Caco-2 (cell line): ENCODE data around the gene AP2S1. TPM values are rescaled to one million over a fixed set of nuclear protein-coding genes. Genes with fewer than 3 reads are reported as not detected.

Experiments
- BruUV-seq: library from RNA; stranded (reverse); fragments of 400-500 nt; replicated peaks from 2 replicates; lab custom pipeline; 2021; lab: Mats Ljungman, UMichigan
- CTCF ChIA-PET: fragments of 300-600 bp; sonication (Branson Sonifier 250); formaldehyde crosslinking; loops from one replicate; lab custom pipeline; 2022; ENCODE audit warnings: antibody characterized with exemption; lab: Charles Lee
- POLR2A ChIA-PET: fragments of 300-600 bp; sonication (Branson Sonifier 250); formaldehyde crosslinking; loops from one replicate; lab custom pipeline; 2022; ENCODE audit warnings: antibody characterized with exemption; lab: Charles Lee
- DNase-seq, 2 experiments: peaks; one replicate each; pipeline versions ENCODE4 v3.0.0 to v3.0.0-alpha.2; 2020 to 2022
- H3K27me3 ChIP-seq: replicated peaks from 2 replicates; pipeline ENCODE4 v1.6.0; 2011; ENCODE audit warnings: low read length; ENCODE audit not compliant: control insufficient read depth, insufficient read depth
- H3K36me3 ChIP-seq: 2 replicates; pipeline ENCODE4 v1.5.1; 2011; ENCODE audit warnings: low read length; ENCODE audit not compliant: control insufficient read depth, insufficient read depth
- H3K4me1 ChIP-seq: fragments of 250-450 bp; sonication (Bioruptor Pico); 2 replicates; pipeline ENCODE4 v1.5.1; 2020; ENCODE audit warnings: mild to moderate bottlenecking
- H3K4me3 ChIP-seq: 2 replicates; pipeline ENCODE4 v1.5.1; 2011; ENCODE audit warnings: low read depth, mild to moderate bottlenecking, control low read depth, low read length
- H3K9me3 ChIP-seq: fragments of 250-450 bp; sonication (Bioruptor Pico); 2 replicates; pipeline ENCODE4 v1.5.1; 2020; ENCODE audit warnings: mild to moderate bottlenecking, moderate library complexity
- H3K27ac Mint-ChIP-seq: one replicate; pipeline ENCODE4 v1.8.0; 2022; ENCODE audit warnings: mixed read lengths; ENCODE audit not compliant: unreplicated experiment
- H3K27me3 Mint-ChIP-seq: one replicate; pipeline ENCODE4 v1.8.0; 2022; ENCODE audit warnings: mixed read lengths; ENCODE audit not compliant: insufficient read depth, unreplicated experiment
- H3K36me3 Mint-ChIP-seq: one replicate; pipeline ENCODE4 v1.8.0; 2022; ENCODE audit warnings: mild to moderate bottlenecking, mixed read lengths; ENCODE audit not compliant: insufficient read depth, unreplicated experiment
- H3K4me1 Mint-ChIP-seq: one replicate; pipeline ENCODE4 v1.8.0; 2022; ENCODE audit warnings: low read depth, mixed read lengths; ENCODE audit not compliant: unreplicated experiment
- H3K4me3 Mint-ChIP-seq: one replicate; pipeline ENCODE4 v1.8.0; 2022; ENCODE audit warnings: mild to moderate bottlenecking, moderate library complexity, mixed read lengths; ENCODE audit not compliant: unreplicated experiment
- H3K9me3 Mint-ChIP-seq: one replicate; pipeline ENCODE4 v1.8.0; 2022; ENCODE audit warnings: mixed read lengths; ENCODE audit not compliant: unreplicated experiment
- CTCF ChIP-seq, 2 experiments: fragments of 200-600 bp in 1 of 2; IDR thresholded peaks; 1 replicate in 1 of 2; 2 replicates in 1 of 2; pipeline versions ENCODE4 v1.5.1 to v1.8.0; 2011 to 2022; ENCODE audit warnings: antibody characterized with exemption in 1 of 2, control low read depth in 1 of 2, inconsistent platforms in 1 of 2, low read depth in 1 of 2, low read length in 1 of 2, mild to moderate bottlenecking in 1 of 2, moderate library complexity in 1 of 2; ENCODE audit not compliant: insufficient read depth in 1 of 2, severe bottlenecking in 1 of 2, unreplicated experiment in 1 of 2
- intact Hi-C: fragments of 100-400 bp; cut with micrococcal nuclease; formaldehyde crosslinking; loops from one replicate; pipeline ENCODE4 v1.10.0; 2022; ENCODE audit not compliant: unreplicated experiment
- total RNA-seq: library from RNA; stranded (reverse); gene quantifications from 2 replicates; pipeline ENCODE4 v1.2.3, GENCODE V29; 2022

Gene AP2S1
- total RNA-seq, 1 experiment from 2014 or later: 211 TPM

GRCh38 chr19:46839752-46840497 is 10.7 kb downstream of the AP2S1 start:
- no peak overlapping the region for H3K27ac Mint-ChIP-seq
- no peak overlapping the region for H3K4me3 Mint-ChIP-seq
- no peak for TF ChIP-seq CTCF (IDR thresholded peaks at IDR 0.05; ENCODE audit: insufficient read depth in 1 of 2, low read depth in 1 of 2, low read length in 1 of 2, severe bottlenecking in 1 of 2, unreplicated experiment in 1 of 2)
- no peak for DNase-seq
- intact Hi-C loops: loop anchor here (1.0 kb wide), 1 partner anchor 83 kb away; no protein-coding TSS in a partner anchor
- H3K36me3 Mint-ChIP-seq: peaks cover 83% of the 10 kb centered on the region
- ChIA-PET CTCF (interaction anchor here (0.6 to 1.7 kb wide), 21 partner anchors 8 to 478 kb away, joined by 3 to 18 read pairs (median 4); partner anchors contain the start of genes AP2S1 and ARHGAP35), POLR2A (interaction anchor here (0.6 to 1.0 kb wide), 7 partner anchors 10 to 84 kb away, joined by 3 to 10 read pairs (median 6); partner anchors contain the start of genes AP2S1 and SLC1A5)
- no TSS peak for BruUV-seq
- peaks cover 1% of the 10 kb centered on the region; the same call in 1 of the 2 replicates for H3K36me3 ChIP-seq
- no peak overlapping the region for H3K4me3 ChIP-seq
- no peaks in the 10 kb centered on the region for H3K9me3 Mint-ChIP-seq
- no peaks in the 10 kb centered on the region for H3K27me3 ChIP-seq
- H3K9me3 ChIP-seq: no peaks in the 10 kb centered on the region
- H3K4me1 Mint-ChIP-seq: peaks cover 26% of the 10 kb centered on the region
- H3K4me1 ChIP-seq: peaks cover 17% of the 10 kb centered on the region
- H3K27me3 Mint-ChIP-seq: no peaks in the 10 kb centered on the region

DNA sequence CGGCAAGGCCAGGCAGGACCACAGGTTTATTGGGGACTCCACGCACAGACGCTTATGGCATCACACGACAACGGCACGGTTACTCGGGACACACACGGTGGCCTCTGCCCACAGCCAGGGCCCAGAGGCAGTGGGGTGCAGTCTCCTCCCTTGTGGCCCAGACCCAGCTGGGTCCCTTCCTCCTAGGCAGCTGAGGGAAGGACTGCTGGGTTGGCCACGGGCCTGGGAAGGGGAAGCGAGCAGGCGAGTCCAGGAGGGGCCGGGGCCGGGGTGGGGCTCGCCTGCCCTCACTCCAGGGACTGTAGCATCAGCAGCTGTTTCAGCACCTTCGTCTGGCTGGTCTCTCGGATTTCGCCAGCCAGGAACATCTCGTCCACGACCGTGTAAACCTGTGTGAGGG is 12.5 kb downstream of the AP2S1 start:
- Mint-ChIP-seq H3K4me3 (no peak overlapping the region), H3K4me1 (peaks cover 16% of the 10 kb centered on the region), H3K36me3 (peaks cover 76% of the 10 kb centered on the region), H3K9me3 (no peaks in the 10 kb centered on the region), H3K27me3 (no peaks in the 10 kb centered on the region), H3K27ac (no peak overlapping the region)
- ChIA-PET POLR2A (no interaction called here), CTCF (no interaction called here)
- Histone ChIP-seq H3K9me3 (no peaks in the 10 kb centered on the region), H3K36me3 (peaks cover 1% of the 10 kb centered on the region; the same call in 1 of the 2 replicates), H3K27me3 (no peaks in the 10 kb centered on the region), H3K4me1 (peaks cover 1% of the 10 kb centered on the region), H3K4me3 (no peak overlapping the region)
- TF ChIP-seq CTCF (IDR thresholded peaks at IDR 0.05; ENCODE audit: insufficient read depth in 1 of 2, low read depth in 1 of 2, low read length in 1 of 2, severe bottlenecking in 1 of 2, unreplicated experiment in 1 of 2): no peak
- intact Hi-C loops: no loop called here
- DNase-seq: no peak
- TSS peak; percentile 74 for BruUV-seq

DNA sequence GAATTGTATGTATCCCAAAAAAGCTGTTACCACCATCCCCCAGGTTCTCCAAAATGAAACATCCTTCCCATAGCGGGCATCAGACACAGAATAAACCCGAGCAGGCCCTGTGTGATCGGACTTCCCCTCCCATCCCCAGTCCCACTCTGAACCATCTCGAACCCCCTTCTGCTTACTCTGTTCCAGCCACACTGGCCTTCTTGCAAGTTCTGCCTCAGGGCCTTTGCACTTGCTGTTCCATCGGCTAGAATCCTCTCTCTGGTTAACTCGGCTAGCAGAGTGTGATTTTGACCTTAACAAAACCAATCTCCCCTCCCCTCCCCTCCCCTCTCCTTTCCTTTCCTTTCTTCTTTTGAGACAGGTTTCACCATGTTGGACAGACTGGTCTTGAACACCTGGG is 15.7 kb downstream of the AP2S1 start:
- Mint-ChIP-seq H3K4me3 (no peak overlapping the region), H3K27ac (no peak overlapping the region), H3K4me1 (peaks cover 4% of the 10 kb centered on the region), H3K27me3 (no peaks in the 10 kb centered on the region), H3K36me3 (peaks cover 55% of the 10 kb centered on the region), H3K9me3 (peaks cover 10% of the 10 kb centered on the region)
- Histone ChIP-seq H3K27me3 (no peaks in the 10 kb centered on the region), H3K9me3 (peaks cover 3% of the 10 kb centered on the region; the same call in 1 of the 2 replicates), H3K36me3 (no peaks in the 10 kb centered on the region; the same call in 1 of the 2 replicates), H3K4me3 (no peak overlapping the region), H3K4me1 (no peaks in the 10 kb centered on the region; the same call in 1 of the 2 replicates)
- no peak for DNase-seq
- CTCF ChIA-PET: no interaction called here
- POLR2A ChIA-PET: interaction anchor here (0.6 kb wide), 1 partner anchor 1143 kb away, joined by 3 read pairs; no protein-coding TSS in a partner anchor
- intact Hi-C loops: no loop called here
- TF ChIP-seq CTCF (IDR thresholded peaks at IDR 0.05; ENCODE audit: insufficient read depth in 1 of 2, low read depth in 1 of 2, low read length in 1 of 2, severe bottlenecking in 1 of 2, unreplicated experiment in 1 of 2): no peak
- BruUV-seq: no TSS peak
